ENCODE data around the gene SMIM17. TPM values are rescaled to one million over a fixed set of nuclear protein-coding genes. Genes with fewer than 3 reads are reported as not detected.

SMIM17 gene
- polyA plus RNA-seq, 3 donors, result not detected

- Mint-ChIP-seq H3K27me3 (ENCODE audit: low read depth in 3 of 3) (no peaks in the 10 kb centered on the region), H3K4me1 (no peaks in the 10 kb centered on the region), H3K9me3 (peaks cover 43 to 89% (median 76%) of the 10 kb centered on the region in 7 donors), H3K27ac (peak overlapping the region in 1 of 7 donors; percentile 48), H3K4me3 (no peak overlapping the region), H3K36me3 (peaks cover 42 to 57% of the 10 kb centered on the region in 2 donors)
- 96% methylated on average over 3 of the region's 3 CpGs for WGBS (ENCODE audit: insufficient coverage)
- peaks cover 2% of the 10 kb centered on the region for H3K79me2 ChIP-seq (ENCODE audit: insufficient read depth, low read length)
- TF ChIP-seq, protein P1, sequence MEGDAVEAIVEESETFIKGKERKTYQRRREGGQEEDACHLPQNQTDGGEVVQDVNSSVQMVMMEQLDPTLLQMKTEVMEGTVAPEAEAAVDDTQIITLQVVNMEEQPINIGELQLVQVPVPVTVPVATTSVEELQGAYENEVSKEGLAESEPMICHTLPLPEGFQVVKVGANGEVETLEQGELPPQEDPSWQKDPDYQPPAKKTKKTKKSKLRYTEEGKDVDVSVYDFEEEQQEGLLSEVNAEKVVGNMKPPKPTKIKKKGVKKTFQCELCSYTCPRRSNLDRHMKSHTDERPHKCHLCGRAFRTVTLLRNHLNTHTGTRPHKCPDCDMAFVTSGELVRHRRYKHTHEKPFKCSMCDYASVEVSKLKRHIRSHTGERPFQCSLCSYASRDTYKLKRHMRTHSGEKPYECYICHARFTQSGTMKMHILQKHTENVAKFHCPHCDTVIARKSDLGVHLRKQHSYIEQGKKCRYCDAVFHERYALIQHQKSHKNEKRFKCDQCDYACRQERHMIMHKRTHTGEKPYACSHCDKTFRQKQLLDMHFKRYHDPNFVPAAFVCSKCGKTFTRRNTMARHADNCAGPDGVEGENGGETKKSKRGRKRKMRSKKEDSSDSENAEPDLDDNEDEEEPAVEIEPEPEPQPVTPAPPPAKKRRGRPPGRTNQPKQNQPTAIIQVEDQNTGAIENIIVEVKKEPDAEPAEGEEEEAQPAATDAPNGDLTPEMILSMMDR (IDR thresholded peaks at IDR 0.05), result no peak
- no peaks in the 10 kb centered on the region for H3K4me1 ChIP-seq (ENCODE audit: control insufficient read depth in 1 of 2, insufficient read depth in 2 of 2, low read length in 2 of 2)
- H3K9ac ChIP-seq (ENCODE audit: insufficient read depth, low read length, poor library complexity, severe bottlenecking), result no peak overlapping the region
- no peaks in the 10 kb centered on the region for H3K27me3 ChIP-seq (ENCODE audit: control insufficient read depth in 2 of 2, insufficient read depth in 2 of 2, low read length in 2 of 2)
- DNase-seq, result no peak
- intact Hi-C loops (cut with micrococcal nuclease), result no loop called here
- H2AFZ ChIP-seq (ENCODE audit: insufficient read depth, low read depth, low read length, poor library complexity, severe bottlenecking), result no peak overlapping the region
- no peaks in the 10 kb centered on the region for H4K20me1 ChIP-seq (ENCODE audit: insufficient read depth, low read length)
- H3K4me2 ChIP-seq (replicated peaks; ENCODE audit: extremely low read depth, low read length, poor library complexity, severe bottlenecking), result no peak overlapping the region
- peaks cover 6 to 39% of the 10 kb centered on the region in 2 donors for H3K36me3 ChIP-seq (replicated peaks in 1 of 2; ENCODE audit: control insufficient read depth in 1 of 2, insufficient read depth in 2 of 2, low read length in 2 of 2)
- H3K9me3 ChIP-seq (replicated peaks in 1 of 2; ENCODE audit: control insufficient read depth in 1 of 2, insufficient read depth in 1 of 2, low read length in 2 of 2), result peaks cover 77 to 78% of the 10 kb centered on the region in 2 donors
- peak overlapping the region in 1 of 3 experiments; percentile 32 for H3K4me3 ChIP-seq (replicated peaks in 1 of 3; ENCODE audit: low read depth in 2 of 3, low read length in 3 of 3)
- no peak overlapping the region for H3K27ac ChIP-seq (ENCODE audit: low read depth in 1 of 2, low read length in 2 of 2)
Observed at GRCh38 chr19:56601375-56601774, 41.6 kb upstream of the SMIM17 start.

DNA sequence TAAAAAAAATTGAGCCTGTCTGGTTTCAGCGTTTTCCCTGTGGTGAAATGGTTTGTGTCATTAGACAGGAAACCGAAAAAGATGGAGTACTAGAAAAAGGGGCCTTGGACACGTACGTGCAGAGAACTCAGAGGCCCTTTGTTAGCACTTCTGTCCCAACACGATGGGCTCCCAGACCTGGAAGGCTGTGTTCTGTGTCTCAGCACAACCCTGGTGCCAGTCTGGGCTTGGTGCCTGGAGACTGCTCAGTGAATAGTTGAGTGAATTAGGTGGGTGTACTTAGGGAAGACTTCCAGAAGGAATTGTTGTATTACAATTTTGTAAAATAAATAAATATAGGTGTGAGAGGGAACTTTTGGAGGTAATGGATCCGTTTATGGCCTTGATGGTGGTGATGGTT lies 39.1 kb upstream of the SMIM17 start:
- H3K9me3 Mint-ChIP-seq, result peaks cover 47 to 90% (median 83%) of the 10 kb centered on the region in 7 donors
- Histone ChIP-seq H3K4me3 (replicated peaks in 1 of 3; ENCODE audit: low read depth in 2 of 3, low read length in 3 of 3) (no peak overlapping the region), H3K36me3 (replicated peaks in 1 of 2; ENCODE audit: control insufficient read depth in 1 of 2, insufficient read depth in 2 of 2, low read length in 2 of 2) (peaks cover 6 to 39% of the 10 kb centered on the region in 2 donors), H4K20me1 (ENCODE audit: insufficient read depth, low read length) (no peaks in the 10 kb centered on the region), H3K9me3 (replicated peaks in 1 of 2; ENCODE audit: control insufficient read depth in 1 of 2, insufficient read depth in 1 of 2, low read length in 2 of 2) (peaks cover 76 to 89% of the 10 kb centered on the region in 2 donors), H3K27me3 (ENCODE audit: control insufficient read depth in 2 of 2, insufficient read depth in 2 of 2, low read length in 2 of 2) (no peaks in the 10 kb centered on the region), H3K4me2 (replicated peaks; ENCODE audit: extremely low read depth, low read length, poor library complexity, severe bottlenecking) (no peak overlapping the region), H2AFZ (ENCODE audit: insufficient read depth, low read depth, low read length, poor library complexity, severe bottlenecking) (no peak overlapping the region), H3K79me2 (ENCODE audit: insufficient read depth, low read length) (peaks cover 2% of the 10 kb centered on the region), H3K4me1 (ENCODE audit: control insufficient read depth in 1 of 2, insufficient read depth in 2 of 2, low read length in 2 of 2) (no peaks in the 10 kb centered on the region), H3K27ac (ENCODE audit: low read depth in 1 of 2, low read length in 2 of 2) (no peak overlapping the region), H3K9ac (ENCODE audit: insufficient read depth, low read length, poor library complexity, severe bottlenecking) (no peak overlapping the region)
- H3K4me3 Mint-ChIP-seq, result no peak overlapping the region
- intact Hi-C loops (cut with micrococcal nuclease), result no loop called here
- no peaks in the 10 kb centered on the region for H3K27me3 Mint-ChIP-seq (ENCODE audit: low read depth in 3 of 3)
- no peak overlapping the region for H3K27ac Mint-ChIP-seq
- DNase-seq, result no peak
- H3K4me1 Mint-ChIP-seq, result no peaks in the 10 kb centered on the region
- TF ChIP-seq, protein P1 (IDR thresholded peaks at IDR 0.05), result no peak
- WGBS (ENCODE audit: insufficient coverage), result 92% methylated on average over 5 of the region's 6 CpGs
- H3K36me3 Mint-ChIP-seq, result peaks cover 36 to 42% of the 10 kb centered on the region in 2 donors

Measured in CD14-positive monocyte (primary cell).